Measurements from ENCODE around the gene RHOA.

Gene RHOA

GRCh38 chr3:49313896-49314688 is 97.7 kb downstream of the RHOA start:
- DNase-seq: no peak

- no peak for DNase-seq
These were observed 100.5 kb downstream of the RHOA start for GRCh38 chr3:49311283-49311682.

GRCh38 chr3:49310677-49311076 is 101.1 kb downstream of the RHOA start:
- DNase-seq: no peak
